GM23338 (cell line): ENCODE data around the gene HBS1L. TPM values are rescaled to one million over a fixed set of nuclear protein-coding genes. Genes with fewer than 3 reads are reported as not detected.

Experiments
- ATAC-seq: fragments of 200-7000 bp; cut with Tn5 transposase; 3 replicates; pipeline ENCODE4 v1.9.1; 2020
- DNase-seq: peaks from one replicate; pipeline ENCODE4 v3.0.0-alpha.2; 2015; ENCODE audit warnings: low spot score
- H2AFZ ChIP-seq: fragments of 200-600 bp; sonication (generic); 2 replicates; pipeline ENCODE4 v1.8.0; 2016; ENCODE audit warnings: antibody characterized with exemption, mild to moderate bottlenecking, moderate library complexity
- H3F3A ChIP-seq: fragments of 200-600 bp; sonication (generic); replicated peaks from 2 replicates; pipeline ENCODE4 v1.8.0; 2017; ENCODE audit warnings: antibody characterized with exemption, mixed run types, low read depth
- H3K27ac ChIP-seq: fragments of 200-600 bp; sonication (generic); 2 replicates; pipeline ENCODE4 v1.6.1; 2016; ENCODE audit warnings: low read depth
- H3K27me3 ChIP-seq: fragments of 200-600 bp; sonication (generic); 2 replicates; pipeline ENCODE4 v1.8.0; 2016; ENCODE audit warnings: mild to moderate bottlenecking, mixed run types, moderate library complexity; ENCODE audit not compliant: insufficient read depth
- H3K36me3 ChIP-seq: fragments of 200-600 bp; sonication (generic); 2 replicates; pipeline ENCODE4 v1.8.0; 2016; ENCODE audit warnings: mild to moderate bottlenecking; ENCODE audit not compliant: insufficient read depth
- H3K4me1 ChIP-seq: fragments of 200-600 bp; sonication (generic); 2 replicates; pipeline ENCODE4 v1.8.0; 2016; ENCODE audit warnings: mild to moderate bottlenecking, moderate library complexity; ENCODE audit not compliant: insufficient read depth
- H3K4me2 ChIP-seq: fragments of 200-600 bp; sonication (generic); 2 replicates; pipeline ENCODE4 v1.7.1; 2017; ENCODE audit warnings: mixed run types
- H3K4me3 ChIP-seq: fragments of 200-600 bp; sonication (generic); 2 replicates; pipeline ENCODE4 v1.6.1; 2016; ENCODE audit warnings: mixed run types
- H3K79me2 ChIP-seq: fragments of 200-600 bp; sonication (generic); replicated peaks from 2 replicates; pipeline ENCODE4 v1.8.0; 2017; ENCODE audit warnings: mild to moderate bottlenecking; ENCODE audit not compliant: insufficient read depth
- H3K9me2 ChIP-seq: fragments of 200-600 bp; sonication (generic); 2 replicates; pipeline ENCODE4 v1.8.0; 2017; ENCODE audit not compliant: insufficient read depth
- H4K20me1 ChIP-seq: fragments of 200-600 bp; sonication (generic); replicated peaks from 2 replicates; pipeline ENCODE4 v1.8.0; 2017; ENCODE audit warnings: mild to moderate bottlenecking; ENCODE audit not compliant: insufficient read depth
- H3K27ac Mint-ChIP-seq: 2 replicates; pipeline ENCODE4 v1.8.0; 2020; ENCODE audit warnings: inconsistent platforms, mild to moderate bottlenecking, moderate library complexity, mixed read lengths
- H3K27me3 Mint-ChIP-seq: 3 replicates; pipeline ENCODE4 v1.8.0; 2022; ENCODE audit warnings: low read depth, mild to moderate bottlenecking, moderate library complexity, mixed read lengths, inconsistent platforms; ENCODE audit not compliant: insufficient read depth, poor library complexity
- H3K36me3 Mint-ChIP-seq: 3 replicates; pipeline ENCODE4 v1.8.0; 2021; ENCODE audit warnings: low read depth, mild to moderate bottlenecking, inconsistent platforms, moderate library complexity, mixed read lengths
- H3K4me1 Mint-ChIP-seq: 3 replicates; pipeline ENCODE4 v1.8.0; 2020; ENCODE audit warnings: mild to moderate bottlenecking, inconsistent platforms, mixed read lengths
- H3K4me3 Mint-ChIP-seq: 3 replicates; pipeline ENCODE4 v1.8.0; 2021; ENCODE audit warnings: moderate library complexity, mild to moderate bottlenecking, inconsistent platforms, mixed read lengths
- H3K9me3 Mint-ChIP-seq: 3 replicates; pipeline ENCODE4 v1.8.0; 2020; ENCODE audit warnings: moderate library complexity, mild to moderate bottlenecking, inconsistent platforms, mixed read lengths
- ETS1 ChIP-seq: IDR thresholded peaks from 2 replicates; pipeline ENCODE4 v1.6.1; 2016; ENCODE audit warnings: antibody characterized with exemption
- EZH2 ChIP-seq: fragments of 200-600 bp; sonication (generic); IDR thresholded peaks from one replicate; pipeline ENCODE4 v1.8.0; 2017; ENCODE audit warnings: antibody characterized with exemption, mild to moderate bottlenecking, low read depth; ENCODE audit not compliant: unreplicated experiment
- NANOG ChIP-seq: IDR thresholded peaks from 2 replicates; pipeline ENCODE4 v1.6.1; 2016; ENCODE audit warnings: antibody characterized with exemption, borderline replicate concordance
- ZNF462 ChIP-seq: fragments of 250-450 bp; sonication (Bioruptor Pico); IDR thresholded peaks from 2 replicates; pipeline ENCODE4 v1.5.0; 2020; ENCODE audit warnings: mild to moderate bottlenecking, moderate library complexity
- polyA plus RNA-seq: library from polyadenylated mRNA; unstranded; fragments of >200 nt; fragmentation: Nextera tagmentation; extraction: Ambion mirVana; gene quantifications from 2 replicates; pipeline ENCODE4 v1.2.1, GENCODE V29; 2016
- total RNA-seq: library from RNA; depleted of rRNA; stranded (reverse); fragments of >200 nt; shearing (Covaris generic); gene quantifications from 2 replicates; pipeline ENCODE4 v1.2.3, GENCODE V29; 2014

The HBS1L gene
- total and polyA plus RNA-seq, 2 experiments from 2014 or later = 59.9 to 94.1 TPM

GRCh38 chr6:135090819-135091218, 36.2 kb upstream of the HBS1L start (continued):
- TF ChIP-seq ZNF462 (CRISPR knock-in tag) (no peak), ETS1 (no peak), EZH2 (no peak)

- no peaks in the 10 kb centered on the region for H4K20me1 ChIP-seq
- H3F3A ChIP-seq = no peaks in the 10 kb centered on the region
- TF ChIP-seq ETS1 = no peak
- no peak for TF ChIP-seq NANOG
- no peaks in the 10 kb centered on the region for H3K9me3 Mint-ChIP-seq
- H3K27ac ChIP-seq = no peak overlapping the region
- no peaks in the 10 kb centered on the region for H3K9me2 ChIP-seq
- no peak for ATAC-seq
- no peaks in the 10 kb centered on the region for H3K27me3 ChIP-seq
- peaks cover 6% of the 10 kb centered on the region; the same call in 2 of the 3 replicates for H3K4me1 Mint-ChIP-seq
- H2AFZ ChIP-seq = no peak overlapping the region
- no peaks in the 10 kb centered on the region for H3K36me3 Mint-ChIP-seq
- H3K4me3 ChIP-seq = no peak overlapping the region
- no peak overlapping the region for H3K4me2 ChIP-seq
- no peaks in the 10 kb centered on the region for H3K27me3 Mint-ChIP-seq
- no peaks in the 10 kb centered on the region for H3K36me3 ChIP-seq
- H3K4me3 Mint-ChIP-seq = no peak overlapping the region
- no peaks in the 10 kb centered on the region for H3K79me2 ChIP-seq
- no peak overlapping the region for H3K27ac Mint-ChIP-seq
- peaks cover 4% of the 10 kb centered on the region; the same call in 1 of the 2 replicates for H3K4me1 ChIP-seq
- no peak for DNase-seq
Measured at GRCh38 chr6:135089901-135090300, 35.3 kb upstream of the HBS1L start.
